Measurements from ENCODE around the gene IFITM5. TPM values are rescaled to one million over a fixed set of nuclear protein-coding genes. Genes with fewer than 3 reads are reported as not detected.
A peak's percentile ranks its signal among the peaks of the same experiment; 100 is the strongest.

IFITM5 gene
- polyA plus RNA-seq, 3 donors = not detected

DNA sequence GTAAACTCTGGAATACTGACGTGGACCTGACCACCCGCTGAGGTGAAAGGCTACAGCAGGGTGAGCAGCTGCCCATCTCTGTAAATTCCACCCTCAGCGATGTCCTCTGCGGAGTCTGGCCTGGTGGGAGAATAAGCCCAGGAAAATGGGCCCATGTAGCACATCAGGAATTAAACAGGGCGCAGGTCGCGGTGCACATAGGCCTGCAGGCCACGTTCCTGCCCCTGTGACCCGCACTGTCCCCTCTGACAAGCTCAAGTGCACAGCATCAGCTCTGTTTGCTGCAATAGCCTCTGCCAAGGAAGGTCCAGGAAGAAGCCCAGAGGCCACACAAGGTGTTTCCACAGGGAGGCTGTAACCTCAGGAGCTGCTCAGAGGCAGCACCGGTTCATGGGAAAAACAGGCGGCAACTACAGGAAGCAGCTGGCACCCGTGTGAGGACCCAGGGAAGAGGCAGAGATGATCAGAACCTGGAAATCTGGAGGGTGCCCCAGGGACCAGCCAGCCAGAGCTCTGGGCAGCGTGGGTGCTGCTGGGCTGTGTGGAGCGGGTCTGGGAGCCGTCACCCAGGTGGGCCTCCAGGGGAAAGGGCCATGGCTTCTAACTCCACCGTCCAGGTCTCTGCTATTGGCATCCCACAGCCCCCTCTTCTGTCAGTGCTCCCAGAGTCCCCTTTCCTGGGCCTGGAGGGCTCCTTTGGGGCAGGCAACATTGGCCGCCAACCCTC lies 7.5 kb upstream of the IFITM5 start:
- no peak for DNase-seq
- Histone ChIP-seq H3K36me3 (replicated peaks in 1 of 2; ENCODE audit: control insufficient read depth in 1 of 2, insufficient read depth in 2 of 2, low read length in 2 of 2) (no peaks in the 10 kb centered on the region), H3K9ac (ENCODE audit: insufficient read depth, low read length, poor library complexity, severe bottlenecking) (no peak overlapping the region), H3K27me3 (ENCODE audit: control insufficient read depth in 2 of 2, insufficient read depth in 2 of 2, low read length in 2 of 2) (peaks cover 0 to 8% of the 10 kb centered on the region in 2 donors), H3K4me3 (replicated peaks in 1 of 3; ENCODE audit: low read depth in 2 of 3, low read length in 3 of 3) (no peak overlapping the region), H3K9me3 (replicated peaks in 1 of 2; ENCODE audit: control insufficient read depth in 1 of 2, insufficient read depth in 1 of 2, low read length in 2 of 2) (no peaks in the 10 kb centered on the region), H3K4me2 (replicated peaks; ENCODE audit: extremely low read depth, low read length, poor library complexity, severe bottlenecking) (no peak overlapping the region), H4K20me1 (ENCODE audit: insufficient read depth, low read length) (no peaks in the 10 kb centered on the region), H2AFZ (ENCODE audit: insufficient read depth, low read depth, low read length, poor library complexity, severe bottlenecking) (no peak overlapping the region), H3K27ac (ENCODE audit: low read depth in 1 of 2, low read length in 2 of 2) (peak overlapping the region in 1 of 2 donors; percentile 41), H3K79me2 (ENCODE audit: insufficient read depth, low read length) (peaks cover 15% of the 10 kb centered on the region), H3K4me1 (ENCODE audit: control insufficient read depth in 1 of 2, insufficient read depth in 2 of 2, low read length in 2 of 2) (peaks cover 36 to 55% of the 10 kb centered on the region in 2 donors)
- H3K9me3 Mint-ChIP-seq = peaks cover 0 to 4% (median 0%) of the 10 kb centered on the region in 7 donors
- peaks cover 44% of the 10 kb centered on the region for H3K4me1 Mint-ChIP-seq
- H3K27ac Mint-ChIP-seq = peak overlapping the region in 1 of 7 donors; percentile 91
- H3K36me3 Mint-ChIP-seq = peaks cover 5 to 7% of the 10 kb centered on the region in 2 donors
- H3K27me3 Mint-ChIP-seq (ENCODE audit: low read depth in 3 of 3) = peaks cover 9 to 20% (median 13%) of the 10 kb centered on the region in 3 donors
- intact Hi-C loops (cut with micrococcal nuclease) = loop anchor here (2.0 to 10.0 kb wide), 4 partner anchors 14 to 55 kb away; partner anchors contain the start of gene IFITM3 (in 1 of the 2)
- 82% methylated on average over 17 of the region's 17 CpGs for WGBS (ENCODE audit: insufficient coverage)
- H3K4me3 Mint-ChIP-seq = no peak overlapping the region
- TF ChIP-seq, protein P1, sequence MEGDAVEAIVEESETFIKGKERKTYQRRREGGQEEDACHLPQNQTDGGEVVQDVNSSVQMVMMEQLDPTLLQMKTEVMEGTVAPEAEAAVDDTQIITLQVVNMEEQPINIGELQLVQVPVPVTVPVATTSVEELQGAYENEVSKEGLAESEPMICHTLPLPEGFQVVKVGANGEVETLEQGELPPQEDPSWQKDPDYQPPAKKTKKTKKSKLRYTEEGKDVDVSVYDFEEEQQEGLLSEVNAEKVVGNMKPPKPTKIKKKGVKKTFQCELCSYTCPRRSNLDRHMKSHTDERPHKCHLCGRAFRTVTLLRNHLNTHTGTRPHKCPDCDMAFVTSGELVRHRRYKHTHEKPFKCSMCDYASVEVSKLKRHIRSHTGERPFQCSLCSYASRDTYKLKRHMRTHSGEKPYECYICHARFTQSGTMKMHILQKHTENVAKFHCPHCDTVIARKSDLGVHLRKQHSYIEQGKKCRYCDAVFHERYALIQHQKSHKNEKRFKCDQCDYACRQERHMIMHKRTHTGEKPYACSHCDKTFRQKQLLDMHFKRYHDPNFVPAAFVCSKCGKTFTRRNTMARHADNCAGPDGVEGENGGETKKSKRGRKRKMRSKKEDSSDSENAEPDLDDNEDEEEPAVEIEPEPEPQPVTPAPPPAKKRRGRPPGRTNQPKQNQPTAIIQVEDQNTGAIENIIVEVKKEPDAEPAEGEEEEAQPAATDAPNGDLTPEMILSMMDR (IDR thresholded peaks at IDR 0.05) = no peak

DNA sequence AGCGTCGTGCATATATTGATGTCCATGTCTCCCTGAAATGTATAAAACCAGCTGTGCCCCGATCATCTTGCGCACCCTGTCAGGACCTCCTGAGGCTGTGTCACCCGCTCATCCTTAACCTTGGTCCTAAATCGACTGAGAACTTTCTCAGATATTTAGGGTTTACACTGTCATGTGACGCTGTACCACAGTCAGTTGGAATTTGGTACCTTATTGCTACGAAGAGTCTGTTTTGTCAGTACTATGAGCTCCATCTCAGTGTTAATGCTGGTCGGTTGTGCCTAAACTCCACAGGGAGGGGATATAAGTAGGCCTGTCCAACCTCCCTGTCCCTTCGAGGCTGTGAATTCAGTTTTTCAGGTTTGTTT lies 6.5 kb upstream of the IFITM5 start:
- Mint-ChIP-seq H3K27me3 (ENCODE audit: low read depth in 3 of 3) (peaks cover 12 to 19% (median 14%) of the 10 kb centered on the region in 3 donors), H3K27ac (peak overlapping the region in 2 of 7 donors; percentile 45 to 50), H3K36me3 (peaks cover 5 to 7% of the 10 kb centered on the region in 2 donors), H3K4me1 (peaks cover 42% of the 10 kb centered on the region), H3K4me3 (no peak overlapping the region), H3K9me3 (peaks cover 0 to 4% (median 0%) of the 10 kb centered on the region in 7 donors)
- WGBS (ENCODE audit: insufficient coverage) = 95% methylated on average over 10 of the region's 10 CpGs
- H4K20me1 ChIP-seq (ENCODE audit: insufficient read depth, low read length) = no peaks in the 10 kb centered on the region
- H3K79me2 ChIP-seq (ENCODE audit: insufficient read depth, low read length) = peaks cover 15% of the 10 kb centered on the region
- H3K36me3 ChIP-seq (replicated peaks in 1 of 2; ENCODE audit: control insufficient read depth in 1 of 2, insufficient read depth in 2 of 2, low read length in 2 of 2) = no peaks in the 10 kb centered on the region
- H3K4me3 ChIP-seq (replicated peaks in 1 of 3; ENCODE audit: low read depth in 2 of 3, low read length in 3 of 3) = no peak overlapping the region
- peaks cover 0 to 5% of the 10 kb centered on the region in 2 donors for H3K27me3 ChIP-seq (ENCODE audit: control insufficient read depth in 2 of 2, insufficient read depth in 2 of 2, low read length in 2 of 2)
- no peak overlapping the region for H2AFZ ChIP-seq (ENCODE audit: insufficient read depth, low read depth, low read length, poor library complexity, severe bottlenecking)
- peaks cover 33 to 51% of the 10 kb centered on the region in 2 donors for H3K4me1 ChIP-seq (ENCODE audit: control insufficient read depth in 1 of 2, insufficient read depth in 2 of 2, low read length in 2 of 2)
- H3K4me2 ChIP-seq (replicated peaks; ENCODE audit: extremely low read depth, low read length, poor library complexity, severe bottlenecking) = no peak overlapping the region
- no peaks in the 10 kb centered on the region for H3K9me3 ChIP-seq (replicated peaks in 1 of 2; ENCODE audit: control insufficient read depth in 1 of 2, insufficient read depth in 1 of 2, low read length in 2 of 2)
- H3K27ac ChIP-seq (ENCODE audit: low read depth in 1 of 2, low read length in 2 of 2) = no peak overlapping the region
- no peak for DNase-seq
- no peak overlapping the region for H3K9ac ChIP-seq (ENCODE audit: insufficient read depth, low read length, poor library complexity, severe bottlenecking)
- TF ChIP-seq, protein P1 (IDR thresholded peaks at IDR 0.05) = no peak
- intact Hi-C loops (cut with micrococcal nuclease) = loop anchor here (2.0 to 10.0 kb wide), 4 partner anchors 15 to 54 kb away; partner anchors contain the start of gene IFITM3 (in 1 of the 2)
